Stimulated activated CD4-positive, alpha-beta T cell treated with anti-CD3 and anti-CD28 coated beads, Interleukin-1b, Interleukin-23, amount 100 ng/mL, for 1 hour (primary cell): ENCODE data around the gene PHACTR3.

Source experiments
- DNase-seq, 2 donors: peaks; one replicate each; pipeline ENCODE4 v3.0.0-alpha.2; 2020; ENCODE audit warnings: low read depth in 2 of 2

PHACTR3 gene

DNA sequence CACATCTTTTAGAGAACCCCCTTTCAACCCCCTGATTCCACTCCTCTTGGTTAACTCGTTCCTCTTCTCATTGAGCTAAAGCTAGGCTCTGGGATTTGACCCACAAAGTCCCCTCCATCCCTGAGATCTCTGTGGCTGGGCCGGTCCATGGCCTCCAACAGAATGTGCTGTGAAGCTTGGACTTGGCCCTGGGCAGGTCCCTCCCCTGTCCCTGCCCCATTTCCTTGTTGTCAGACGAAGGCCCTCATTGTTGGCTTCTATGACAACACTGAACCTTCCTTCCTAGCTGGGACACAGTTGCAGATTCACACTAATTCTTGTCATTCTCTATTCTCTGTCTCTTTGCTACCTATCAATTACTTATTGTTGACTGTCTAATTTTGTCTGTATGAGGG is 173.0 kb downstream of the PHACTR3 start:
- no peak for DNase-seq

- DNase-seq = no peak
Observed at GRCh38 chr20:59777814-59778575, 173.7 kb downstream of the PHACTR3 start.

- no peak for DNase-seq
Observed at GRCh38 chr20:59778615-59779200, 174.4 kb downstream of the PHACTR3 start.

DNA sequence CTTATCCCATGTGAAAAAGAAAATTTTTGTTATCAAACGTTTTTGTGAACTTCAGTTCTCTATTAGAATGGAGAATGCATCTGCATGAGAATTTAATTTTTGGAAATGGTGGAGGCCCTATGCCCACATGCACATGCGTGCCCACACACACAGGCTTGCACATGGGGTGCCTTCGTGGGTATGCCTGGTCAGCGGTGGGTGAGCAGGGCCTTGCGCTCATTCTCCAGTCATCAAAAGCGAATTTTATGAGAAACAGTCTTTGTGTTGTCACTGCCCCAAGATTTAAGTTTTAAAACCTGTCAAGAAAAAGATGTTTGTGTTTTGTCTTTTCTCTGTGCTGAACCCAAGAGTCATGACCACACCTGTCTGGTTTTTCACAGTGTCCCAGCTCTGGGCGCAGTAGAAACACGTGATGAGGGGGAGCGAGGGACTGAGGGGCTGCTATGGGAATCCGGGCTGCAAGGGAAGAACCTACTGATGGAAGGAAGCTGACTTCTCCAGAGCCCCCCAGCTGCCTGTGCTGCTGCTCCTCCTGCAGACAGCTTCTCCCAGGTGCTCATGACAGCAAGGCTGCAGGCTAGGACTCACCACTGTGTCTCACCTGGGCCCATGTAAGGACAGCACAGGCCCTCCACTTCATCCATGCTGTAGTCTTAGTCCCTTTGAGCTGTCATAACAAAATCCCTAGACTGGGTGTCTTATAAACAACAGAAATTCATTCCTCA is 175.5 kb downstream of the PHACTR3 start:
- DNase-seq = no peak

DNA sequence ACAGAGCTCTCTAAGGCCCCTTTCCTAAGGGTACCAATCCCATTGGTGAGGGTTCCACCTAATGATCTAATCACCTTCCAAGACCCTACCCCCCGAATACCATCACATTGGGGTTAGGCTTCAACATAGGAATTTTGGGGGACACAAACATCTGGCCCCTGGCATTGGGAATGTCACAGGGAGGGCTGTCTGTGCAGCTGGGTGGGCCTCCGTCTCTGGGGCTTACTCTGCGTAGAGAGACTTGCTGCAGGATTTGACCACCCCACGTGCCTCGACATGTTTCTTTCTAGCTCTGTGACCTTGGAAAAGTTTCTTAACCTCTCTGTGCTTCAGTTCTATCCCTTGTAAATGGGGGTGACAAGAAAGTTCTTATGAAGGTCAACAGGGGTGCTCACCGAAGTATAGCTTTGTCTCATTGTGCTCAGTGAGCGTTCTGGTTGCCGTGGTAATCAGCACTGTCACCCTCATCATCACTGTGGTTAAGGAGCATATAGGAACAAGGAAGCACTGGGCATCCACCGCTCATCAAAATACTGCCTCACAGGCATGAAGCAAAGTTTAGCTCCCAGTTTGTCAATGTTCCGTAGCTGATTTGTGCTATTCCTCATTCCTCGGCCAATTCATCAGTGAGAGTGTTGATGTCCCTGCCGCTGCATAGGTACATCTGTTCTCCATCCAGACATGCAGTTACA is 176.3 kb downstream of the PHACTR3 start:
- no peak for DNase-seq

DNA sequence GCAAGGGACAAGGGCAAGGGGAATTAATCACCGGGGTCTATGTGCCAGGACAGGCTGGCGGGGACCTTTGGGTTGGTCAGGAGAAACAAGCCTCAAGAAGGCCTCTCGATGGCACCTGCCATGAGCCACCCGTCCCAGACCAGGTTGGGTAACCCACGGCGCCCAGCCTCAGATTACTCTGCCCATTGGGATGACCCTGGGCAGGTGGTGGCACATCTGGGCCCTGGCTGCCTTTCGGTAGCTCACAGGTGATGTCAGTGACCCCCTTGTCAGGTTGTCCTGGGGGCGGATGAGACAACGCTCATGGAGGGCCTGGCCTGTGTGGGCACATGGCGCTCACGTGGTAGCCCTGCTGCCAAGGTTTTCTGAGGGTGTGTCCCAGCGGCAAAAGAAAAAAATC is 176.9 kb downstream of the PHACTR3 start:
- DNase-seq = no peak

GRCh38 chr20:59782986-59783640 is 178.8 kb downstream of the PHACTR3 start:
- no peak for DNase-seq

DNA sequence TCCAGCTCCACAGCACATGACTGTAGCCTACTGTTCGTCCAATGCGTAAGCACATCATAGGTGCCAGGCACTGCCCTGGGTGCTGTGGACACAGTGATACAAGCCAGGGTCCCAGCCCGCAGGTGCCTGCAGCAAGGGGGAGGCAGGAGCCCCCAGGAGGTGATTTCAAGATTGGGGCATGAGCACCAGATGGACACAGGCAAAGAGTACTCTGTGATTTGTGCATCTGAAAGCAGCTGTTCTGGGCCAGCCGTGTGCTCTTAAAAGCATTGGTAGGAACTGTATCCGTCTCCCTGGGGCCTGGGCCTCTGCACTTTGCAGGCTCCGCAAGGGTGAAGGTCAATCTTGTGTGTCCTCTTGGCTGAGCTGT is 179.3 kb downstream of the PHACTR3 start:
- DNase-seq = no peak

GRCh38 chr20:59784365-59784764 is 180.0 kb downstream of the PHACTR3 start:
- no peak for DNase-seq

DNA sequence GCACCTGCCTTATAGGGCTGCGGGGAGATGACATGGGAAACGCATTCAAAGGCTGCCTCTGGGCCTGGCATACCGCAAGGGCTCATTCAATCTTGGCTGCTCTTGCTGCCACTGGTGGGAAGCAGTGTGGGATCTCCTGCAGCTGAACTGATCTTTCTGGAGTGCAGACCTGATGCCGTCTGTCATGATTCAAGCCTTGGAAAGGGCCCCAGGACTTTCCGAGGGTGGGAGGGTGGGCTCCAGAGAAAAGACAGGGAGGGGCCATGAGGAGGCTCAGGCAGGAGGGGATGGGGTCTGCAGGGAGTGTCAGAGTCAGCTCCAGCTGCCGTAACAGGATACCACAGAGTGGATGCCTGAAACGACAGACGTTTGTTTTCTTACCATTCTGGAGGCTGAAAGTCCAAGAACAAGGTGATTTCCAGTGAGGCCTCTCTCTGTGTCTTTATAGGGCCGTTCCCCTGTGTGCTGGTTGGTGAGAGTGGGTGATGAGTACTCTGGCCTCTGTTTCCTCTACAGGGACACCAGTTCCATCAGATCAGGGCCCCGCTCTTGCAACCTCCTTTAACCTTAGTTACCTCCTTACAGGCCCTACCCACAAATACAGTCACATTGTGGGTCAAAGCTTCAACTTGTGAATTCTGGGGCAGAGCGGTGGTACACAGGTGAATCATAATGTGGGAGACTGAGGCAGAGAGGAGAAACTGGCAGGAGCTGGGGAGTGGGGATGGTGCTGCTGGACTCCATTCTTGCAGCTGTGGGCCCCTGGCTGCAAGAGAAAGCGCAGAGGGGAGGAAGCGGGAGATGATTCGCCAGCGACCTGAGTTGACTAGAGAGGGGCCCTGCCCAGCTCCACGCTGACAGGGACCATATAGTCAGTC is 180.7 kb downstream of the PHACTR3 start:
- no peak for DNase-seq

- no peak for DNase-seq
Observed at GRCh38 chr20:59785669-59785959, 181.3 kb downstream of the PHACTR3 start.

- no peak for DNase-seq
Observed at GRCh38 chr20:59785986-59786795, 181.9 kb downstream of the PHACTR3 start.

- DNase-seq = no peak
Observed at GRCh38 chr20:59786801-59787537, 182.6 kb downstream of the PHACTR3 start.

DNA sequence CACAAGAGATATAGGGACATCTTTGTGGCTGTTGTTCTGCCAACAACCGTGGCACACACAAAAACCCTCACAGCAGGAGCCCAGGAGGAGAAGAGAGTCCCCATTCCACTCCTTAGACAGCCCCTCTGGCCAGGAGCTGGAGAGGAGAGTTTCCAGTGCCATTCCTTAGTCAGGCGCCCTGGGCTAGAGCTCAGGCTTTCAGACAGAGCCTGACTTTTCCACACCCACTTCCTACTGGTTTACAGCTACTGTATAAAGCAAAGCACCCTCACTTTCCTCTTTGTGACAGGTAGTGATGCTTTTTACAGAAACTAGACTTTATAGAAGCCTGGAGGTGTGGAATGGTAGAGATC is 183.2 kb downstream of the PHACTR3 start:
- DNase-seq = no peak

DNA sequence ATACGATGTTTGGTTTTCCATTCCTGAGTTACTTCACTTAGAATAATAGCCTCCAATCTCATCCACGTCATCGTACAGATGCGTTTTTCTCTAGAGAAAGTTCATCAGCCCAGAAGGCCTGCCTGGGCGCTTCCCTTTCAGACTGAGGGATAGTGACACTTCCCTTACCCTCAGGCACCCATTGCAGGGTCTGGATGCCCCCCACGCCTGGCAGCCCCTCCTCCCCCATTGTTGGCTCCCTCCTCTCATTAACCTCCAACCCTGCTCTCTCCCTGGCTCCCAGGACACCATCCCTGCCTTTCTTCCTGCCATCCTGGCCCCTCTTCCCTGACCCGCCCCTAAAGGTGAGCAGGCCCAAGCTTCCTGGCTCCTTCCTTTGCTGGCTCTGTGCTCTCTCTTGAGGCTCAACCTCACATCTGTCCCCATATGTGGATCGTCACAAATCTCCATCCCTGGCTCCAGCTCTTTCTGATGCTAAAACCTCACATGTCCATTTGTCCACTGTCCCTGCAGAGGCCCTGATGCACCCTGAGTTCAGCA is 183.9 kb downstream of the PHACTR3 start:
- no peak for DNase-seq

DNA sequence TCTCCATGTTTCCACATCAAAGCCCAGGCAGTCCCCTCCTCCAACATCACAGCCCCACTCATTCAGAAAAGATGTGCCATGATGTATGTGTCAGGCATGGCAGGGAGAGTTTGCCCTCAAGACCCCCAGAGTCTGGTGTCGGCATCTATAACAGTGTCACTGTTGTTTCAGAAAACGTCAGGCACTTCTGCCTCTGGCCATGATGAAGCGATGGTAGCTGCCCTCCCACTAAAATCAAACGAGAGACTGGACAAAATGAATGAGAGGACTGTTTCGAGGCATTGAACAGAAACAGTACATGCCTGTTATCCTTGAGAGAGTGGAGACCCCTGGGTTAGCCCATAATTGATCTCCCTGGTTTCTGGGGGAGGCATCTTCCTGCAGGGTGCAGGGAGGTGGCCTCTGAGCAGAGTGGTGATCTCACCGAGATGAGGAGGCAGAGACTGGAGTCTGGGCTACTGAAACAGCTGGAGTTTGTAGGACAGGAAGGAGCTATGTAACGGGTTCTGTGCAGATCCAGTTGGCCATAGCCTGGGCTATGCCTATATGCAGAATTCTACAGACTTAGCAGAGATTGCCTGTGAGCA is 184.6 kb downstream of the PHACTR3 start:
- DNase-seq = no peak

- no peak for DNase-seq
Observed at GRCh38 chr20:59789686-59790085, 185.3 kb downstream of the PHACTR3 start.

- no peak for DNase-seq
Observed at GRCh38 chr20:59790346-59790745, 186.0 kb downstream of the PHACTR3 start.

DNA sequence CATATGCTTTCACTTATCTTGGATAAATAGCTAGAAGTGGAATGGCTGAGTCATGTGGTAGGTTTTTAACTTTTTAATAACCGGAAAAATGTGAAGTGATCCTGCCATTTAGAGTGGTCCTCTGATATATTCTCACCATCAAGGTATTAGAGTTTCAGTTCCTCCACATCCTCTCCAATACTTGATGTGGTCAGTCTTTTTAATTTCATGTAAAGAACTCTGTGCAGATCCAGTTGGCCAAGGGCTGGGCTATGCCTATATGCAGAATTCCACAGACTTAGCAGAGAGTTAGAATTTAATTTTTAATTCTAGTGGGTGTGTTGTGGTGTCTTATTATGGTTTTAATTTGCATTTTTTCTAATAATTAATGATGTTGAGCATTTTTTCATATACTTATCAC is 188.0 kb downstream of the PHACTR3 start:
- no peak for DNase-seq
